Measurements from ENCODE around the gene RAB3A. TPM values are rescaled to one million over a fixed set of nuclear protein-coding genes. Genes with fewer than 3 reads are reported as not detected.

Gene RAB3A
- total RNA-seq, 3 donors from 2014 or later (not counting 1 experiment from before 2014, with no cell fraction given): 5.2 to 7.8 (median 7.6) TPM

GRCh38 chr19:18229915-18230314, 26.1 kb upstream of the RAB3A start:
- no peak for TF ChIP-seq CTCF (IDR thresholded peaks at IDR 0.05)
- peaks cover 0 to 12% of the 10 kb centered on the region in 2 donors for H3K4me1 Mint-ChIP-seq
- peaks cover 48 to 63% of the 10 kb centered on the region in 2 donors for H3K27me3 Mint-ChIP-seq (ENCODE audit: low read depth in 2 of 2)
- no peak for DNase-seq
- Histone ChIP-seq H3K4me3 (ENCODE audit: low read length) (no peak overlapping the region), H3K4me1 (ENCODE audit: control insufficient read depth, insufficient read depth, low read length) (peaks cover 12% of the 10 kb centered on the region), H3K9me3 (ENCODE audit: control insufficient read depth, insufficient read depth, low read length) (peaks cover 10% of the 10 kb centered on the region), H3K27me3 (ENCODE audit: control insufficient read depth, insufficient read depth, low read length) (peaks cover 43% of the 10 kb centered on the region), H3K27ac (ENCODE audit: low read length) (no peak overlapping the region), H3K36me3 (ENCODE audit: control insufficient read depth, insufficient read depth, low read length) (no peaks in the 10 kb centered on the region)
- no peak overlapping the region for H3K4me3 Mint-ChIP-seq
- no peak for ATAC-seq
- 87% methylated on average over 4 of the region's 4 CpGs for WGBS (ENCODE audit: insufficient coverage)
- intact Hi-C loops (cut with micrococcal nuclease): no loop called here
- no peak overlapping the region for H3K27ac Mint-ChIP-seq
- peaks cover 0 to 3% of the 10 kb centered on the region in 2 donors for H3K9me3 Mint-ChIP-seq
- H3K36me3 Mint-ChIP-seq: no peaks in the 10 kb centered on the region

- intact Hi-C loops (cut with micrococcal nuclease): no loop called here
- Histone ChIP-seq H3K4me1 (ENCODE audit: control insufficient read depth, insufficient read depth, low read length) (peaks cover 16% of the 10 kb centered on the region), H3K9me3 (ENCODE audit: control insufficient read depth, insufficient read depth, low read length) (peaks cover 10% of the 10 kb centered on the region), H3K27ac (ENCODE audit: low read length) (no peak overlapping the region), H3K4me3 (ENCODE audit: low read length) (no peak overlapping the region), H3K36me3 (ENCODE audit: control insufficient read depth, insufficient read depth, low read length) (no peaks in the 10 kb centered on the region), H3K27me3 (ENCODE audit: control insufficient read depth, insufficient read depth, low read length) (peaks cover 46% of the 10 kb centered on the region)
- H3K27ac Mint-ChIP-seq: no peak overlapping the region
- no peak for ATAC-seq
- peak; percentile 43 for TF ChIP-seq CTCF (IDR thresholded peaks at IDR 0.05)
- H3K27me3 Mint-ChIP-seq (ENCODE audit: low read depth in 2 of 2): peaks cover 52 to 68% of the 10 kb centered on the region in 2 donors
- H3K36me3 Mint-ChIP-seq: no peaks in the 10 kb centered on the region
- H3K4me1 Mint-ChIP-seq: peaks cover 4 to 17% of the 10 kb centered on the region in 2 donors
- no peak for DNase-seq
- H3K9me3 Mint-ChIP-seq: peaks cover 0 to 3% of the 10 kb centered on the region in 2 donors
- 56% methylated on average over 5 of the region's 5 CpGs for WGBS (ENCODE audit: insufficient coverage)
- no peak overlapping the region for H3K4me3 Mint-ChIP-seq
Measured at GRCh38 chr19:18229474-18229873, 25.6 kb upstream of the RAB3A start.

GRCh38 chr19:18227781-18228271, 24.0 kb upstream of the RAB3A start:
- no peak overlapping the region for H3K27ac Mint-ChIP-seq
- peaks cover 22% of the 10 kb centered on the region for H3K4me1 ChIP-seq (ENCODE audit: control insufficient read depth, insufficient read depth, low read length)

More at GRCh38 chr19:18227781-18228271, 24.0 kb upstream of the RAB3A start:
- peaks cover 50 to 66% of the 10 kb centered on the region in 2 donors for H3K27me3 Mint-ChIP-seq (ENCODE audit: low read depth in 2 of 2)
- H3K27ac ChIP-seq (ENCODE audit: low read length): no peak overlapping the region
- intact Hi-C loops (cut with micrococcal nuclease): no loop called here
- no peak for TF ChIP-seq CTCF (IDR thresholded peaks at IDR 0.05)
- DNase-seq (no peak), ATAC-seq (no peak)
- no peak overlapping the region for H3K4me3 ChIP-seq (ENCODE audit: low read length)
- H3K27me3 ChIP-seq (ENCODE audit: control insufficient read depth, insufficient read depth, low read length): peaks cover 43% of the 10 kb centered on the region
- no peaks in the 10 kb centered on the region for H3K9me3 Mint-ChIP-seq
- peaks cover 9 to 17% of the 10 kb centered on the region in 2 donors for H3K4me1 Mint-ChIP-seq
- peaks cover under 1% of the 10 kb centered on the region for H3K9me3 ChIP-seq (ENCODE audit: control insufficient read depth, insufficient read depth, low read length)
- 65% methylated on average over 5 of the region's 6 CpGs for whole genome bisulfite sequencing (ENCODE audit: insufficient coverage)
- no peaks in the 10 kb centered on the region for H3K36me3 Mint-ChIP-seq
- H3K4me3 Mint-ChIP-seq: no peak overlapping the region
- H3K36me3 ChIP-seq (ENCODE audit: control insufficient read depth, insufficient read depth, low read length): no peaks in the 10 kb centered on the region
